Measurements from ENCODE around the gene FTO. TPM values are rescaled to one million over a fixed set of nuclear protein-coding genes. Genes with fewer than 3 reads are reported as not detected.
A peak's percentile ranks its signal among the peaks of the same experiment; 100 is the strongest.

The FTO gene
- total and polyA plus RNA-seq, 2 of the 13 experiments (the other 11 are each of a cell fraction or from before 2014, with no cell fraction given) = 41.6 to 55.8 TPM

DNA sequence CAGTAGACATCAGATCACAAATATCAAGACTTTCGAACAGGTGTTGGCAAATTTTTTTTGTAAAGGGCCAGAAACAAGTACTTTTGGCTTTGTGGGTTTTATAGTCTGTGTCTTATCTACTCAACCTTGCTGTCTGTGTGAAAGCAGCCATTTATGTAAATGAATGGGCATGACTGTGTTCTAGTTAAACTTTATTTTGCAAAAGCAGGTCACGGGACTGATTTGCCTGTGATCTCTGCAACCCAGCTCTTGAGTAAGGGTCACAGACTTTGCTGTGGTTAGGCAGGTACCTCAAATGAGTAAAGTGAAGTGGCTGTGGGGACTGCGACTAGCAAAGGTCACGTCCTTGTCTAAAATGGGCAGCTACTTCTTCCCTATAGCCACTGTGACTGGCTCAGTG, 136.5 kb downstream of the FTO start (continued):
- TF ChIP-seq, protein P1, sequence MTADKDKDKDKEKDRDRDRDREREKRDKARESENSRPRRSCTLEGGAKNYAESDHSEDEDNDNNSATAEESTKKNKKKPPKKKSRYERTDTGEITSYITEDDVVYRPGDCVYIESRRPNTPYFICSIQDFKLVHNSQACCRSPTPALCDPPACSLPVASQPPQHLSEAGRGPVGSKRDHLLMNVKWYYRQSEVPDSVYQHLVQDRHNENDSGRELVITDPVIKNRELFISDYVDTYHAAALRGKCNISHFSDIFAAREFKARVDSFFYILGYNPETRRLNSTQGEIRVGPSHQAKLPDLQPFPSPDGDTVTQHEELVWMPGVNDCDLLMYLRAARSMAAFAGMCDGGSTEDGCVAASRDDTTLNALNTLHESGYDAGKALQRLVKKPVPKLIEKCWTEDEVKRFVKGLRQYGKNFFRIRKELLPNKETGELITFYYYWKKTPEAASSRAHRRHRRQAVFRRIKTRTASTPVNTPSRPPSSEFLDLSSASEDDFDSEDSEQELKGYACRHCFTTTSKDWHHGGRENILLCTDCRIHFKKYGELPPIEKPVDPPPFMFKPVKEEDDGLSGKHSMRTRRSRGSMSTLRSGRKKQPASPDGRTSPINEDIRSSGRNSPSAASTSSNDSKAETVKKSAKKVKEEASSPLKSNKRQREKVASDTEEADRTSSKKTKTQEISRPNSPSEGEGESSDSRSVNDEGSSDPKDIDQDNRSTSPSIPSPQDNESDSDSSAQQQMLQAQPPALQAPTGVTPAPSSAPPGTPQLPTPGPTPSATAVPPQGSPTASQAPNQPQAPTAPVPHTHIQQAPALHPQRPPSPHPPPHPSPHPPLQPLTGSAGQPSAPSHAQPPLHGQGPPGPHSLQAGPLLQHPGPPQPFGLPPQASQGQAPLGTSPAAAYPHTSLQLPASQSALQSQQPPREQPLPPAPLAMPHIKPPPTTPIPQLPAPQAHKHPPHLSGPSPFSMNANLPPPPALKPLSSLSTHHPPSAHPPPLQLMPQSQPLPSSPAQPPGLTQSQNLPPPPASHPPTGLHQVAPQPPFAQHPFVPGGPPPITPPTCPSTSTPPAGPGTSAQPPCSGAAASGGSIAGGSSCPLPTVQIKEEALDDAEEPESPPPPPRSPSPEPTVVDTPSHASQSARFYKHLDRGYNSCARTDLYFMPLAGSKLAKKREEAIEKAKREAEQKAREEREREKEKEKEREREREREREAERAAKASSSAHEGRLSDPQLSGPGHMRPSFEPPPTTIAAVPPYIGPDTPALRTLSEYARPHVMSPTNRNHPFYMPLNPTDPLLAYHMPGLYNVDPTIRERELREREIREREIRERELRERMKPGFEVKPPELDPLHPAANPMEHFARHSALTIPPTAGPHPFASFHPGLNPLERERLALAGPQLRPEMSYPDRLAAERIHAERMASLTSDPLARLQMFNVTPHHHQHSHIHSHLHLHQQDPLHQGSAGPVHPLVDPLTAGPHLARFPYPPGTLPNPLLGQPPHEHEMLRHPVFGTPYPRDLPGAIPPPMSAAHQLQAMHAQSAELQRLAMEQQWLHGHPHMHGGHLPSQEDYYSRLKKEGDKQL (CRISPR knock-in tag; IDR thresholded peaks at IDR 0.05; ENCODE audit: low read depth) = no peak
- TF ChIP-seq ZNF773 (CRISPR knock-in tag; IDR thresholded peaks at IDR 0.05; ENCODE audit: borderline replicate concordance) = no peak
- TF ChIP-seq PRPF4 (IDR thresholded peaks at IDR 0.05; ENCODE audit: low read depth, low read length, poor library complexity, severe bottlenecking) = no peak
- no peak for TF ChIP-seq ZBTB1 (CRISPR knock-in tag; IDR thresholded peaks at IDR 0.05; ENCODE audit: borderline replicate concordance)
- TF ChIP-seq, protein P2, sequence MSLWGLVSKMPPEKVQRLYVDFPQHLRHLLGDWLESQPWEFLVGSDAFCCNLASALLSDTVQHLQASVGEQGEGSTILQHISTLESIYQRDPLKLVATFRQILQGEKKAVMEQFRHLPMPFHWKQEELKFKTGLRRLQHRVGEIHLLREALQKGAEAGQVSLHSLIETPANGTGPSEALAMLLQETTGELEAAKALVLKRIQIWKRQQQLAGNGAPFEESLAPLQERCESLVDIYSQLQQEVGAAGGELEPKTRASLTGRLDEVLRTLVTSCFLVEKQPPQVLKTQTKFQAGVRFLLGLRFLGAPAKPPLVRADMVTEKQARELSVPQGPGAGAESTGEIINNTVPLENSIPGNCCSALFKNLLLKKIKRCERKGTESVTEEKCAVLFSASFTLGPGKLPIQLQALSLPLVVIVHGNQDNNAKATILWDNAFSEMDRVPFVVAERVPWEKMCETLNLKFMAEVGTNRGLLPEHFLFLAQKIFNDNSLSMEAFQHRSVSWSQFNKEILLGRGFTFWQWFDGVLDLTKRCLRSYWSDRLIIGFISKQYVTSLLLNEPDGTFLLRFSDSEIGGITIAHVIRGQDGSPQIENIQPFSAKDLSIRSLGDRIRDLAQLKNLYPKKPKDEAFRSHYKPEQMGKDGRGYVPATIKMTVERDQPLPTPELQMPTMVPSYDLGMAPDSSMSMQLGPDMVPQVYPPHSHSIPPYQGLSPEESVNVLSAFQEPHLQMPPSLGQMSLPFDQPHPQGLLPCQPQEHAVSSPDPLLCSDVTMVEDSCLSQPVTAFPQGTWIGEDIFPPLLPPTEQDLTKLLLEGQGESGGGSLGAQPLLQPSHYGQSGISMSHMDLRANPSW (CRISPR knock-in tag; IDR thresholded peaks at IDR 0.05; ENCODE audit: borderline replicate concordance) = no peak
- peak; percentile 34; the same call in 1 of the 2 replicates for TF ChIP-seq ESRRA (CRISPR knock-in tag; IDR thresholded peaks at IDR 0.05; ENCODE audit: low read depth)
